HG03108 (cell line): ENCODE results near the gene MYRIP.
"Not testable (repeated sequence)": the region's sequence is repeated elsewhere in the genome, so short reads cannot be mapped to it uniquely, and the experiment has no call there.

Source experiments
- ATAC-seq: cut with Tn5 transposase; IDR thresholded peaks from one replicate; pipeline ENCODE4 v1.9.1; 2021; ENCODE audit warnings: moderate library complexity; ENCODE audit not compliant: unreplicated experiment

Gene MYRIP

GRCh38 chr3:40116478-40117177 lies 307.2 kb downstream of the MYRIP start:
- ATAC-seq, result no peak

GRCh38 chr3:40118091-40118490 lies 308.7 kb downstream of the MYRIP start:
- ATAC-seq, result no peak

DNA sequence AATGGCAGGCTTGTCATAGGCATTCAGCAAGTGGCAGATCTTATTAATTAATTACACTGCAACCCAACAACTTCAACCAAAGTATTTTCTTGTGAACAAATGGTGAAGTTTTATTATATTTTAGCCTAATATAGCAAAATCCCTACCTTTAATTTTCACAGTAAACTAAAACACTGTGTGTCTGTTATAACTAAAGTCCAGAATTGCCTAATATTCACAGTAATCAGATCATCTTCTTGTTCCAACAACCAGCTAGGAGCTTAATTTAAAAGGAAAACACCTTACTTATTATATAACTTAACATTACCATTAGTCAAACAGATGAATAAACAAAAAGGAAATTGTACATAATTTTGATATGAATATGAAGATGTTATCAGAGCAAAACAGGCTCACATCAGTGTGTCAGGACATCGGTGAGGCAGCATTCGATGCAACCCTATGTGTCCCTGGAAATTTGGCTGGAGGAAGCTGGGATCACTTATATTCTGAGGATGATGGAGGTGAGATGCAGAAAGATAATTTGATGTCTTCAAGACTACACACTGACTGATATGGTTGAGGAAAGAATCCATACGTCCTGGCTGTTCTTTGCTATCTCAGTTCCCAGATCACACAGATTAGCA lies 310.8 kb downstream of the MYRIP start:
- ATAC-seq, result no peak

GRCh38 chr3:40120806-40121205 lies 311.4 kb downstream of the MYRIP start:
- no peak for ATAC-seq

DNA sequence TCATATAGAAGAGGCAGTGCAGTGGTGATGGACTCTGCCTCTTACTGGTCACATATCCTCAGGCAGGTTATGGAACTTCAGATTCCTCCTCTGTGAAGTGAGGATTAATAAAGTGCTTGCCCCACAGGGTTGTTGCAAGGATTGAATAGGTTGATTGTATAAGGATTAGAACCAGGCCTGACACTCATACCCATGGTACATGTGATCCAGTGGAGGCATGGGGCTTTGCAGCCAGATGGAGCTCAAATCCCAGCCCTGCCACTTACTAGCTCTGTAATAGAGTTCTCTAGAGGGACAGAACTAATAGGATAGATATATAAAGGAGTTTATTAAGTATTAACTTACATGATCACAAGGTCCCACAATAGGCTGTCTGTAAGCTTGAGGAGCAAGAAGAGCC lies 315.5 kb downstream of the MYRIP start:
- ATAC-seq, result no peak

- no peak for ATAC-seq
These were observed 318.8 kb downstream of the MYRIP start for GRCh38 chr3:40128166-40128565.

DNA sequence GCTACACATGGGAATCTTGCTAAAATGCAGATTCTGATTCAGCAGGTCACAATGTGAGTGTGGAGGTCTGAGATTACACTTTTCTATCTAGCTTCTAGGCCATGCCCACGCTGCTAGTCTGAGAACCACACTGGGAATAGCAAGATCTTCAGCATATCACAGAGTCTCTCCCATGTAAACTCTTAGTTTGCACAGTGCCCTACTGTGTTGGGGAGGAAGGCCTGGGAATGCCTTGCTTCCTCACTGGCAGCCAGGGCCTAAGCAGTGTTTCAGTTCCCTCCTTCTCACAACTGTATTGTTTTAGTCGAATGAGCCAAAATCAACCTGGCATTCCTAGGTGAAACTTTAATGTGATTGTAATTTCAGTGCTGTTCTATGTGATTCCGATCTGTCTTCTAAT lies 320.1 kb downstream of the MYRIP start:
- ATAC-seq, result no peak

- no peak for ATAC-seq
These were observed 320.6 kb downstream of the MYRIP start for GRCh38 chr3:40129981-40130380.

DNA sequence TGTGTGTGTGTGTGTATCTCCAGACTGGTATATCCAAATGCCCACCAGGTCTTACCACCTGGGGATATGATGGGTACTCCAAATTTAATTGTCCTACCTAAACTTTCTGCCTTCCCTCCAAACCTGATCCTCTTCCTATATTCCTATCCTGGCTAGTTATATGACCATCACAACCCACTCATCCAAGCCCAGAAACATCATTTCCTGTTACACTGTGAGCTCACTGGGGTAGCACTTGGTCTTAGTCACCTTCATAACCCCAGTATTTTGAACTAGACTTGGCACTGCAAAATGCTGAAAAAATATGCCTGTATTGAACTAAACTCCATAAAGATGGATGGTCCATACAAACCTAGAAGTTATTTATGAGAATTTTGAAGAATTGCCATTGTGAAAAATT lies 321.3 kb downstream of the MYRIP start:
- no peak for ATAC-seq

DNA sequence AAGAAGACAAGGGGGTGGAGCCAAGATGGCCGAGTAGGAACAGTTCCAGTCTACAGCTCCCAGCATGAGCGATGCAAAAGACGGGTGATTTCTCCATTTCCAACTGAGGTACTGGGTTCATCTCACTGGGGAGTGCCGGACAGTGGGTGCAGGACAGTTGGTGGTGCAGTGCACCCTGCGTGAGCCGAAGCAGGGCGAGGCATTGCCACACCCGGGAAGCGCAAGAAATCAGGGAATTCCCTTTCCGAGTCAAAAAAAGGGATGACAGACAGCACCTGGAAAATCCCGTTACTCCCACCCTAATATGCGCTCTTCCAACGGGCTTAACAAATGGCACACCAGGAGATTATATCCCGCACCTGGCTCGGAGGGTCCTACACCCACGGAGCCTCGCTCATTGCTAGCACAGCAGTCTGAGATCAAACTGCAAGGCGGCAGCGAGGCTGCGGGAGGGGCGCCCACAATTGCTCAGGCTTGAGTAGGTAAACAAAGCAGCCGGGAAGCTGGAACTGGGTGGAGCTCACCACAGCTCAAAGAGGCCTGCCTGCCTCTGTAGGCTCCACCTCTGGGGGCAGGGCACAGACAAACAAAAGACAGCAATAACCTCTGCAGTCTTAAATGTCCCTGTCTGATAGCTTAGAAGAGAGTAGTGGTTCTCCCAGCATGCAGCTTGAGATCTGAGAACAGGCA lies 324.6 kb downstream of the MYRIP start:
- not testable (repeated sequence) for ATAC-seq

- no peak for ATAC-seq
These were observed 328.3 kb downstream of the MYRIP start for GRCh38 chr3:40137591-40138295.

GRCh38 chr3:40143283-40144090 lies 334.1 kb downstream of the MYRIP start:
- ATAC-seq, result no peak

DNA sequence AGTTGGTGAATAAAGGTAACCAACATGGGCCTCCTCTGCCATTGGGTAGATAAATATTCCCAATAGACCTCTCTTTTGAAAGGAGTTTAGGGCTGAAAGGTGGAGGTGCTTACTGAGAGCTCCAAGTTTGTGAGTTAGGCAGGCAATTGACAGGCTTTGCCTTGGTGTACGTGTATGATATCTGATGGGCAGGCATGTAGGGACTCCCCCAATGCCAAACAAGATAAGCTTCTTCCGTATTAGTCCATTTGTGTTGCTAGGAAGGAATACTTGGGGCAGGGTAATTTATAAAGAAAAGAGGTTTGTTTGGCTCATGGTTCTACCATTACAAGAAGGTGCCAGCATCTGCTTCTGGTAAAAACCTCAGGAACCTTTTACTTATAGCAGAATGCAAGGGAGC lies 339.4 kb downstream of the MYRIP start:
- no peak for ATAC-seq

DNA sequence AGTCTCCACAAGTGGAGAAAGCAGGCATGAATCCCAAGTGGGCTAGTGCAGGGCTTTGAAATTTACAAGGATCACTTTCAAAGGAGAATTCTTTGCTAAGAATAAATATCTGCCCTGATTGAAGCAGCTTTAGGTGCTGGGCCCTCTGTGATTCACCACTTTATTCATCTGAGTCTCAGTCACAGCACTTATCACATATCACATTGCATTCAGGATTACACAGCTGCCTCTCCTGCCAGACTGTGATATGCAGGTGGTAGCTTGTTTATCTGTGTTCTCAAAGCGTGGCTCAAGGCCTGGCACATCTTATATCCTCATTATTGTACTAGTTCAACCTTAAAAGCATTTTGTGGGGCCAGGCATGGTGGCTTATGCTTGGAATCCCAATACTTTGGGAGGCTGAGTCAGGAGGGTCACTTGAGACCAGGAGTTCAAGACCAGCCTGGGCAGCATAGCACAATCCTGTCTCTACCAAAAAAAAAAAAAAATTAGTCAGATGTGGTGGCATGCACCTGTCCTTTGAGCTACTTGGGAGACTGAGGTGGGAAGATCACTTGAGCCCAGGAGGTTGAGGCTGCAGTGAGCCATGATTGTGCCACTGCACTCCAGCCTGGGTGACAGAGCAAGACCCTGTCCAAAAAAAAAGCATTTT lies 343.2 kb downstream of the MYRIP start:
- no peak for ATAC-seq

GRCh38 chr3:40160933-40161332 lies 351.5 kb downstream of the MYRIP start:
- no peak for ATAC-seq

DNA sequence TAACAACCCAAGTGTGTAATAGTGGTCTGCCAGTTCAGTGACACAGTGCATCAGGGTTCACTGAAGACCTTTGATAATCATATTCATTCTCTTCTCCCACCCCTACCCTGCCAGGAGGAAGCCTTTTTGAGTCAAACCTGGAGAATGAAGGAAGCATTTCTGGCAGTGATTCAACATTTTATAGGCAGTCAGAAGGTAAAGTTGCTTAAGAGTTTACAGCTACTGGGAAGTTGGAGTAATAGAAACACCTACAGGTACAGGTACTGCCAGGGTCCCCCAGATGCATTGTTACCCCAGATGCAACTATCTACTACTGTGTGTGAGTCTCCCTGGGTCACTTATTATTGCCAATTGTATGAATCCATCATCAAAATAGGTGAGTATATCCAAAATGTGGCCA lies 353.2 kb downstream of the MYRIP start:
- ATAC-seq, result no peak

- ATAC-seq, result no peak
These were observed 357.6 kb downstream of the MYRIP start for GRCh38 chr3:40166997-40167396.

GRCh38 chr3:40167958-40168357 lies 358.5 kb downstream of the MYRIP start:
- no peak for ATAC-seq

DNA sequence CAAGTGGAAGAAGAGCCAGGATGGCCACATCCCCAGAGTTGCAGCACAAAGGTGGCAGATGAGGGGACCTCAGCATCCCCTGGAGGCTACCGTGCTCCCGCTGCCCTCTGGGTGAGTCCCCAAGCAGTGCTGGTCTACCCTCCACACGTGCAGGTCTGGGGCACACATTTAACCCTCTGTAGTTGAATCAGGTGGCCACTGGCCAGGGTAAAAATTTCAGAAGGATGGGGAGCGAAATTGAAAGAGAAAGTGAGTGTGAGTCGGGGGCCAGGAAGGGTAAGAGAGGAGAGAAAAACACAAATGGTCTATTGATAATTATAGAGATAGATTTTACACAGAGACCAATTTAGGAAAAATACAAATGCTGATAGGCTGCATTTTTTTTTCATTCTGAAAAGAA lies 360.6 kb downstream of the MYRIP start:
- peak; percentile 27 for ATAC-seq

- peak; percentile 98 for ATAC-seq
These were observed 361.0 kb downstream of the MYRIP start for GRCh38 chr3:40170395-40170794.
